GM12873 (cell line): ENCODE measurements around the gene CIDEC.

ENCODE experiments used
- CTCF ChIP-seq: IDR thresholded peaks from 2 replicates; pipeline ENCODE4 v1.5.1; 2012; ENCODE audit warnings: low read depth, mild to moderate bottlenecking, moderate library complexity, low read length, control low read depth; ENCODE audit not compliant: insufficient read depth; ENCODE audit errors: missing control alignments

Gene CIDEC

GRCh38 chr3:9863058-9863772 is 16.8 kb downstream of the CIDEC start:
- TF ChIP-seq CTCF: no peak

GRCh38 chr3:9862391-9863057 is 17.5 kb downstream of the CIDEC start:
- TF ChIP-seq CTCF: no peak

GRCh38 chr3:9861626-9862130 is 18.4 kb downstream of the CIDEC start:
- TF ChIP-seq CTCF: no peak

GRCh38 chr3:9861201-9861600 is 18.9 kb downstream of the CIDEC start:
- TF ChIP-seq CTCF: no peak

GRCh38 chr3:9859530-9860025 is 20.5 kb downstream of the CIDEC start:
- TF ChIP-seq CTCF: no peak

- TF ChIP-seq CTCF: no peak
Observed at GRCh38 chr3:9855594-9855993, 24.5 kb downstream of the CIDEC start.

GRCh38 chr3:9852528-9852927 is 27.5 kb downstream of the CIDEC start:
- TF ChIP-seq CTCF: no peak
